IgD-negative memory B cell (primary cell): ENCODE data around the gene NECAB2. TPM values are rescaled to one million over a fixed set of nuclear protein-coding genes. Genes with fewer than 3 reads are reported as not detected.

Experiments
- H3K27ac Mint-ChIP-seq, 3 donors: one replicate each; pipeline ENCODE4 v1.8.0; 2020 to 2022; ENCODE audit warnings: mild to moderate bottlenecking in 3 of 3, mixed read lengths in 3 of 3, moderate library complexity in 1 of 3
- H3K27me3 Mint-ChIP-seq: one replicate; pipeline ENCODE4 v1.8.0; 2021; ENCODE audit warnings: mixed read lengths
- H3K36me3 Mint-ChIP-seq: one replicate; pipeline ENCODE4 v1.8.0; 2020; ENCODE audit warnings: mild to moderate bottlenecking, mixed read lengths
- H3K4me1 Mint-ChIP-seq, 3 donors: one replicate each; pipeline ENCODE4 v1.8.0; 2020 to 2022; ENCODE audit warnings: mixed read lengths in 3 of 3, mild to moderate bottlenecking in 1 of 3
- H3K4me3 Mint-ChIP-seq, 4 donors: one replicate each; pipeline ENCODE4 v1.8.0; 2020 to 2022; ENCODE audit warnings: mild to moderate bottlenecking in 4 of 4, mixed read lengths in 4 of 4, moderate library complexity in 3 of 4
- H3K9me3 Mint-ChIP-seq, 3 donors: one replicate each; pipeline ENCODE4 v1.8.0; 2020 to 2021; ENCODE audit warnings: mixed read lengths in 3 of 3, mild to moderate bottlenecking in 1 of 3
- polyA plus RNA-seq: library from polyadenylated mRNA; unstranded; fragments of 300-500 nt; fragmentation: Illumina TruSeq; gene quantifications from one replicate; pipeline ENCODE4 v1.2.3, GENCODE V29; 2021

Gene NECAB2
- polyA plus RNA-seq, 1 donor from 2014 or later: not detected

GRCh38 chr16:84050316-84050715 lies 82.3 kb downstream of the NECAB2 start:
- no peak overlapping the region for H3K27ac Mint-ChIP-seq
- H3K36me3 Mint-ChIP-seq: peaks cover 12% of the 10 kb centered on the region
- no peaks in the 10 kb centered on the region for H3K9me3 Mint-ChIP-seq
- H3K4me1 Mint-ChIP-seq: no peaks in the 10 kb centered on the region
- no peaks in the 10 kb centered on the region for H3K27me3 Mint-ChIP-seq
- H3K4me3 Mint-ChIP-seq: no peak overlapping the region

GRCh38 chr16:84052071-84052622 lies 84.1 kb downstream of the NECAB2 start:
- no peak overlapping the region for H3K4me3 Mint-ChIP-seq
- H3K4me1 Mint-ChIP-seq: no peaks in the 10 kb centered on the region
- peaks cover 14% of the 10 kb centered on the region for H3K36me3 Mint-ChIP-seq
- no peak overlapping the region for H3K27ac Mint-ChIP-seq
- no peaks in the 10 kb centered on the region for H3K27me3 Mint-ChIP-seq
- no peaks in the 10 kb centered on the region for H3K9me3 Mint-ChIP-seq

Other genes with a start within 250 kb of the NECAB2 start
- gene HSBP1, start 160.3 kb upstream of the NECAB2 start, polyA plus RNA-seq: 41.4 TPM
- 1.7 TPM for gene MLYCD, start 69.1 kb upstream of the NECAB2 start, polyA plus RNA-seq
- gene OSGIN1, start 15.0 kb upstream of the NECAB2 start, polyA plus RNA-seq: 0.46 TPM
- not detected for gene SLC38A8, start 74.6 kb downstream of the NECAB2 start, polyA plus RNA-seq
- 52.2 TPM for gene MBTPS1, start 148.7 kb downstream of the NECAB2 start, polyA plus RNA-seq
- 12.3 TPM for gene HSDL1, start 176.9 kb downstream of the NECAB2 start, polyA plus RNA-seq
- gene DNAAF1, start 177.1 kb downstream of the NECAB2 start, polyA plus RNA-seq: not detected
- 6.5 TPM for gene TAF1C, start 218.8 kb downstream of the NECAB2 start, polyA plus RNA-seq
- gene ADAD2, start 222.9 kb downstream of the NECAB2 start, polyA plus RNA-seq: not detected